ENCODE data around the gene GSTM3.

GSTM3 gene

DNA sequence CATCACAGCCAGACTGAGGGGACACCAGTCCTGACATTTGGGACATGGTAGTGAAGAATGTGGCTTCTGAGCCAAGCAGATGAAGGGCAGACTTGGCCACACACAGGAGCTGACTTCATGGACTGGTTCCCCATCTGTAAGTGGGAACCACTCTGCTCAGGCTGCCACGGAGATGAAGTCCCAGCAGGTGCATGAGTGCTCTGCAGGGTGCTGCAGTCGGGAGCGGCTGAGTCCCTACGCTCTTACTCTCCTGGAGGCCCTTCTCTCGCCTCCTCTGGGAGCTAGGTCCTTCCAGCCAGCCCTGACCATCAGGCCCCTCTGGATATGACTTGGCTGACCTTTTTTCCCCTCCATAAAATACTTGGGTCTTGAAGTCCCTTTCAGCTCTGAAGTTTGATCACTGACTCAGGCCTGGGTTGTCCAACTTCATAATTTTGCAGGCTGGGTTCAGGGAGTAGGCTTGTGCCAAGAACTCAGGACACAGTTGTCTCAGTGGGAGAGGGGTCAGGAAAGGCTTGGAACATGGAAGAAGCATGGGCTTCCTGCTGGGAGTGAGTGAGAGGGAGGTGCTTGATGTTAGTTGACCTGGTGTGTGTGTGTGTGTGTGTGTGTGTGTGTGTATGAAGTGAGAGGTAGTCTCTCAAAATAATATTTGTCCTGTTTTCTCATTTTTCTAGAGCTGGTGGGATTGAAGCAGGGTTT is 43.9 kb upstream of the GSTM3 start:
- TF ChIP-seq EZH2phosphoT487 (conservative IDR thresholded peaks at IDR 0.05; ENCODE audit: low read length), result no peak
- TF ChIP-seq, protein P1, sequence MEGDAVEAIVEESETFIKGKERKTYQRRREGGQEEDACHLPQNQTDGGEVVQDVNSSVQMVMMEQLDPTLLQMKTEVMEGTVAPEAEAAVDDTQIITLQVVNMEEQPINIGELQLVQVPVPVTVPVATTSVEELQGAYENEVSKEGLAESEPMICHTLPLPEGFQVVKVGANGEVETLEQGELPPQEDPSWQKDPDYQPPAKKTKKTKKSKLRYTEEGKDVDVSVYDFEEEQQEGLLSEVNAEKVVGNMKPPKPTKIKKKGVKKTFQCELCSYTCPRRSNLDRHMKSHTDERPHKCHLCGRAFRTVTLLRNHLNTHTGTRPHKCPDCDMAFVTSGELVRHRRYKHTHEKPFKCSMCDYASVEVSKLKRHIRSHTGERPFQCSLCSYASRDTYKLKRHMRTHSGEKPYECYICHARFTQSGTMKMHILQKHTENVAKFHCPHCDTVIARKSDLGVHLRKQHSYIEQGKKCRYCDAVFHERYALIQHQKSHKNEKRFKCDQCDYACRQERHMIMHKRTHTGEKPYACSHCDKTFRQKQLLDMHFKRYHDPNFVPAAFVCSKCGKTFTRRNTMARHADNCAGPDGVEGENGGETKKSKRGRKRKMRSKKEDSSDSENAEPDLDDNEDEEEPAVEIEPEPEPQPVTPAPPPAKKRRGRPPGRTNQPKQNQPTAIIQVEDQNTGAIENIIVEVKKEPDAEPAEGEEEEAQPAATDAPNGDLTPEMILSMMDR (IDR thresholded peaks at IDR 0.05; ENCODE audit: insufficient read depth, low read length, poor library complexity, severe bottlenecking), result no peak
- H3K27me3 ChIP-seq (ENCODE audit: low read length), result no peaks in the 10 kb centered on the region
- no peak overlapping the region for H3K27ac ChIP-seq (ENCODE audit: low read depth, low read length)
- H3K4me2 ChIP-seq (ENCODE audit: low read depth, low read length, poor library complexity, severe bottlenecking), result no peak overlapping the region
- no peaks in the 10 kb centered on the region for H3K36me3 ChIP-seq (ENCODE audit: low read length)
- H3K9ac ChIP-seq (ENCODE audit: low read length), result no peak overlapping the region
- no peaks in the 10 kb centered on the region for H3K9me3 ChIP-seq (ENCODE audit: insufficient read depth, low read length)
- H4K20me1 ChIP-seq (ENCODE audit: low read depth, low read length), result no peaks in the 10 kb centered on the region
- H2AFZ ChIP-seq (ENCODE audit: low read depth, low read length, severe bottlenecking), result no peak overlapping the region
- no peak overlapping the region for H3K4me3 ChIP-seq (ENCODE audit: insufficient read depth, low read length, poor library complexity, severe bottlenecking)
- H3K79me2 ChIP-seq (ENCODE audit: insufficient read depth, low read length), result no peaks in the 10 kb centered on the region
- no peaks in the 10 kb centered on the region for H3F3A ChIP-seq (ENCODE audit: insufficient read depth)
- no peaks in the 10 kb centered on the region for H3K9me2 ChIP-seq (replicated peaks; ENCODE audit: insufficient read depth, low read length)

DNA sequence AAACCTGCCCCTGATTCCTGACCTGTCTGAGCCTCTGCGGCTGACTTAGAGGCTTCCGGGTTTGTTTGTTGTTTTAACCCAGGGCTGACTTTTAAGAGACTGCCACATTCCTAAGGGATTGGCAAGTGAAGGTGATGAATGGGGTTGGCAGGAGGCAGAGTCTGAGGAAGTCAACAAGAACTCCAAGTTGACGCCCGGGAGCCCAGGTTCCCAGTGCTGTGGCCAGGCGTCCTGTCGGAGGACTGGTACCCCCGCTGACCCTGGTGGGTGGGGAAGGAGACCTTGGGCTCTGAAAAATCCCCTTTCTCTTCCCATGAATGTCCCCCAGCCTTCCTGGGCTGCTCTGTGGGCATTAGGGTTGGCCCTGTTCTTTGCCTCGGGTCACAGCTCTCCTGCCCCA is 42.6 kb upstream of the GSTM3 start:
- no peaks in the 10 kb centered on the region for H3K9me3 ChIP-seq (ENCODE audit: insufficient read depth, low read length)
- H3K36me3 ChIP-seq (ENCODE audit: low read length), result no peaks in the 10 kb centered on the region
- H3K4me2 ChIP-seq (ENCODE audit: low read depth, low read length, poor library complexity, severe bottlenecking), result no peak overlapping the region
- TF ChIP-seq, protein P1 (IDR thresholded peaks at IDR 0.05; ENCODE audit: insufficient read depth, low read length, poor library complexity, severe bottlenecking), result no peak
- TF ChIP-seq EZH2phosphoT487 (conservative IDR thresholded peaks at IDR 0.05; ENCODE audit: low read length), result no peak
- no peaks in the 10 kb centered on the region for H3K79me2 ChIP-seq (ENCODE audit: insufficient read depth, low read length)
- H3K9me2 ChIP-seq (replicated peaks; ENCODE audit: insufficient read depth, low read length), result no peaks in the 10 kb centered on the region
- no peak overlapping the region for H3K9ac ChIP-seq (ENCODE audit: low read length)
- no peaks in the 10 kb centered on the region for H4K20me1 ChIP-seq (ENCODE audit: low read depth, low read length)
- no peaks in the 10 kb centered on the region for H3F3A ChIP-seq (ENCODE audit: insufficient read depth)
- no peak overlapping the region for H2AFZ ChIP-seq (ENCODE audit: low read depth, low read length, severe bottlenecking)
- no peak overlapping the region for H3K4me3 ChIP-seq (ENCODE audit: insufficient read depth, low read length, poor library complexity, severe bottlenecking)
- no peaks in the 10 kb centered on the region for H3K27me3 ChIP-seq (ENCODE audit: low read length)
- H3K27ac ChIP-seq (ENCODE audit: low read depth, low read length), result no peak overlapping the region

DNA sequence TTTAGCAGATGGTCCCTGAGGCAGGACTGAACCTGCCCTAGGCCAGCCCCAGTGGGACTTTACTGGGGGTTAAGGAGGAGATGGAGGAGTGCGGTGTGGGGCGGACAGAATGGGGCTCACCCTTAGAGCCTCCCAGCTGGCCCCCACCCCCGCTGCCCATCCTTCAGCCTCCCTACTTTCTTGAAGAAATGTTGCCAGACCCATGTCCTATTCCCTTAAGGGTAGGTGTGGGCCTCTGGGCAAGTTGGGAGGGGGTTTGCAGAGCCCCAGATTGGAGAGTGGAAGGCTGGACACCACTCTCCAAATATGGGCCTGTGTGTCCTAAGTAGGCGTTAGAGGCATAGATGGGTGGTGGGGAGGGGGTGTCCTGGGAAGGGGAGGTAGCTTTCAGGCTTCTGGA is 42.1 kb upstream of the GSTM3 start:
- Histone ChIP-seq H3F3A (ENCODE audit: insufficient read depth) (no peaks in the 10 kb centered on the region), H3K9me3 (ENCODE audit: insufficient read depth, low read length) (no peaks in the 10 kb centered on the region), H3K27ac (ENCODE audit: low read depth, low read length) (no peak overlapping the region), H3K4me3 (ENCODE audit: insufficient read depth, low read length, poor library complexity, severe bottlenecking) (no peak overlapping the region), H3K9me2 (replicated peaks; ENCODE audit: insufficient read depth, low read length) (no peaks in the 10 kb centered on the region), H4K20me1 (ENCODE audit: low read depth, low read length) (no peaks in the 10 kb centered on the region), H3K9ac (ENCODE audit: low read length) (no peak overlapping the region), H3K79me2 (ENCODE audit: insufficient read depth, low read length) (no peaks in the 10 kb centered on the region), H2AFZ (ENCODE audit: low read depth, low read length, severe bottlenecking) (no peak overlapping the region), H3K27me3 (ENCODE audit: low read length) (no peaks in the 10 kb centered on the region), H3K36me3 (ENCODE audit: low read length) (no peaks in the 10 kb centered on the region), H3K4me2 (ENCODE audit: low read depth, low read length, poor library complexity, severe bottlenecking) (no peak overlapping the region)
- TF ChIP-seq, protein P1 (IDR thresholded peaks at IDR 0.05; ENCODE audit: insufficient read depth, low read length, poor library complexity, severe bottlenecking), result no peak
- TF ChIP-seq EZH2phosphoT487 (conservative IDR thresholded peaks at IDR 0.05; ENCODE audit: low read length), result no peak

Measured in SU-DHL-6 (cell line).